Measurements from ENCODE around the gene C20orf173. TPM values are rescaled to one million over a fixed set of nuclear protein-coding genes. Genes with fewer than 3 reads are reported as not detected.

C20orf173 gene
- total RNA-seq, 1 donor = not detected

DNA sequence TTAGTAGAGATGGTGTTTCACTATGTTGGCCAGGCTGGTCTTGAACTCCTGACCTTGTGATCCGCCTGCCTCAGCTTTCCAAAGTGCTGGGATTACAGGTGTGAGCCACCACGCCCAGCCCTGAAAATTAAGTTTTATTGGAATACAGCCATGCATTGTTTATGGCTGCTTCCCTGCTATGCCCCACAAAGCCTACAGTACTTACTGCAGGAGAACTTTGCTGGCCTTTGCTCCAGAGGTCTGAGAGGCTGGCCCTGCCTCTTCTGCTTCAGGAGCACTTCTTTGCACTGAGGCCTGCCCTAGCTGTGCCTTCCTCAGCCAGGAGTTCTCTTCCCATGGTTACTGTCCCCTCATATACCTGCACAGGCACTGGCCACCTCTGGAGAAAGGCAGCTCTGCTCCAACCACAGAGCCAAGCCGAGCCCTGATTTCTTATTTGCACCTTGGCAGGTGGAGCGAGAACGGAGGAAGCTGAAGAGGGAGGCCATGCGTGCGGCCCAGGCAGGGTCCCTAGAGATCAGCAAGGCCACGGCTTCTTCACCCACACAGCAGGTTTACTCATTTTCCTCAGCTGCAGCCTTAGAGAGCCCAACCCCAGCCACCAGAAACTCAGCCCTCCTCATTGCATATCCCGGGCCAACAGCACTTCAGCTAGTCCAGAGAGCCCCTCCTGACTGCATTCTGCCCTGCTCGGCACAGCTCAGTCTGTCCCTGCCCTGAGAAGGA is 20.8 kb downstream of the C20orf173 start:
- no peak for DNase-seq (ENCODE audit: low read depth in 2 of 3, low spot score in 2 of 3)

DNA sequence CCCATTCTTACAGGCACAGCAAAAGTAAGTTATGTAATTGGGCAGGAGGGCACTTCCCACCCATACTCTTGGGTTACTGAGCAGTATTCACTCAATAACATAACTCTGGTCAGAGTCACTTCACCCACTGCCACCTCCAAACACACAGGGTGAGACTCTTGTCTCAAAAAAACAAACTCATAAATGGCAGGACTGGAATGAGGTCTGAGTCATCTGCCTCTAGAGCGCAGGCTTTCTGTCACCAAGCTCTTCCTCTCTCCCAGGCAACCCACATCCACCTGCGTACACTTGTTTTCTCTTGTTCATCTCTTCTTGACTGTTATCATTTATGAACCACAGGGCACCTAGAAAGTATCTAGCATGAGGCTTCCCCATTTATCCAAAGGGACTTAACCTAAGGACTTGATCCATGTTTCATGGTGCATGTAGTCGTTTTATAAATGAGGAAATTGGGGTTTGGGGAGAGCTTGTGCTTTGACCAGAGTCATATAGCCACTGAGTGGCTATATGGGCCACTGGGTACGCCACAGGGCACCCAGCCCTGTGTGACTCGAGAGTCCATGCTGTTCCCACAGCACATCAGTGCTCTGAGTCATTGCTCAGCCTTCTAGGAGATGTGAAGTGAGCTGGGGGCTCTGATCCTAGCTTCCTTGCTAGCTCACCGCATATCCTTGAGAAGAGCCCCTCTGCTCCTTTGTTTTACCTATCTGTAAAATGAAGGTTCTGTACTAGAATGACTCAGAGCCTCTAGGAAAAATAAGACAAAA is 22.4 kb downstream of the C20orf173 start:
- no peak for DNase-seq (ENCODE audit: low read depth in 2 of 3, low spot score in 2 of 3)

DNA sequence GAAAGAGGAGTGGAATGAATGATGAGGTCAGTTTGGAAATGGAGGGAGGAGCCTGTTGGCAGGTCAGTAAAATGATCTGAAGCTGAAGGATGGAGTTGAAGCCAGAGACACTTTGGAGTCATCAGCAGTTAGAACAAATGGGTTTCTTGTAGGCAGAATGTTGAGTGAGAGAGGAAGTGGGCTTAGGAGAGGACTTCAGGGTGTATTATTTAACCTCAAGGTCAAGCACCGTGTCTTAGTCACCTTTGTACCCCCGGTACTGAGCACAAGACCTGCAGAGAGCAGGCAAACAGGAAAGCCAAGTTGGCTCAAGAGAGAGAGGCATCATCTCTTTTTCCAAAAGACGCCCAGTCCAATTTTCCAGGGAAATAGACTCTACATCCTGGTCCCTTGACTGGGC is 23.3 kb downstream of the C20orf173 start:
- DNase-seq (ENCODE audit: low read depth in 2 of 3, low spot score in 2 of 3) = no peak

DNA sequence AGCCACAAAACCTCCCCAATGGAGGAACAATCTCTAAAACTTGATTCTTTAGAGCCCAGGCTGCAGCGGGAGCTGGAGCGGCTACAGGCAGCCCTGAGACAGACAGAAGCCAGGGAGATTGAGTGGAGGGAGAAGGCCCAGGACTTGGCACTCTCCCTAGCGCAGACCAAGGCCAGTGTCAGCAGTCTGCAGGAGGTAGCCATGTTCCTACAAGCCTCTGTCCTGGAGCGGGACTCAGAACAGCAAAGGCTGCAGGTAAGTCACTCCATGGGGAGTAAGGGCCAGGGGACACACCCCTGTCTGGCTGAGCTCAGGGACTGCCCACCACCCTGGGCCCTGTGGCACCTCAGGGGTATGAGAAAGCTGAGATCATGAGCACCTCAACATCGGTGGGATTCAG is 24.7 kb downstream of the C20orf173 start:
- no peak for DNase-seq (ENCODE audit: low read depth in 2 of 3, low spot score in 2 of 3)

DNA sequence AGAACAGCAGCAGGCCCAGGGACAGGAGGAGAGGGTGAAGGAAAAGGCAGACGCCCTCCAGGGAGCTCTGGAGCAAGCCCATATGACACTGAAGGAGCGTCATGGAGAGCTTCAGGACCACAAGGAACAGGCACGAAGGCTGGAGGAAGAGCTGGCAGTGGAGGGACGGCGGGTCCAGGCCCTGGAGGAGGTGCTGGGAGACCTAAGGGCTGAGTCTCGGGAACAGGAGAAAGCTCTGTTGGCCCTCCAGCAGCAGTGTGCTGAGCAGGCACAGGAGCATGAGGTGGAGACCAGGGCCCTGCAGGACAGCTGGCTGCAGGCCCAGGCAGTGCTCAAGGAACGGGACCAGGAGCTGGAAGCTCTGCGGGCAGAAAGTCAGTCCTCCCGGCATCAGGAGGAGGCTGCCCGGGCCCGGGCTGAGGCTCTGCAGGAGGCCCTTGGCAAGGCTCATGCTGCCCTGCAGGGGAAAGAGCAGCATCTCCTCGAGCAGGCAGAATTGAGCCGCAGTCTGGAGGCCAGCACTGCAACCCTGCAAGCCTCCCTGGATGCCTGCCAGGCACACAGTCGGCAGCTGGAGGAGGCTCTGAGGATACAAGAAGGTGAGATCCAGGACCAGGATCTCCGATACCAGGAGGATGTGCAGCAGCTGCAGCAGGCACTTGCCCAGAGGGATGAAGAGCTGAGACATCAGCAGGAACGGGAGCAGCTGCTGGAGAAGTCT is 25.5 kb downstream of the C20orf173 start:
- no peak for DNase-seq (ENCODE audit: low read depth in 2 of 3, low spot score in 2 of 3)

DNA sequence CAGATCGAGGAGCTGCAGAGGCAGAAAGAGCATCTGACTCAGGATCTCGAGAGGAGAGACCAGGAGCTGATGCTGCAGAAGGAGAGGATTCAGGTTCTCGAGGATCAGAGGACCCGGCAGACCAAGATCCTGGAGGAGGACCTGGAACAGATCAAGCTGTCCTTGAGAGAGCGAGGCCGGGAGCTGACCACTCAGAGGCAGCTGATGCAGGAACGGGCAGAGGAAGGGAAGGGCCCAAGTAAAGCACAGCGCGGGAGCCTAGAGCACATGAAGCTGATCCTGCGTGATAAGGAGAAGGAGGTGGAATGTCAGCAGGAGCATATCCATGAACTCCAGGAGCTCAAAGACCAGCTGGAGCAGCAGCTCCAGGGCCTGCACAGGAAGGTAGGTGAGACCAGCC is 26.2 kb downstream of the C20orf173 start:
- no peak for DNase-seq (ENCODE audit: low read depth in 2 of 3, low spot score in 2 of 3)

DNA sequence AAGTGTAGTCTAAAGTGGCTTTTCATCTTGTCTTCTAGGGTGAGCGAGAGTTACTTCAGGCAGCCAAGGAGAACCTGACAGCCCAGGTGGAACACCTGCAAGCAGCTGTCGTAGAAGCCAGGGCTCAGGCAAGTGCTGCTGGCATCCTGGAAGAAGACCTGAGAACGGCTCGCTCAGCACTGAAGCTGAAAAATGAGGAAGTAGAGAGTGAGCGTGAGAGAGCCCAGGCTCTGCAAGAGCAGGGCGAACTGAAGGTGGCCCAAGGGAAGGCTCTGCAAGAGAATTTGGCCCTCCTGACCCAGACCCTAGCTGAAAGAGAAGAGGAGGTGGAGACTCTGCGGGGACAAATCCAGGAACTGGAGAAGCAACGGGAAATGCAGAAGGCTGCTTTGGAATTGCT is 27.1 kb downstream of the C20orf173 start:
- DNase-seq (ENCODE audit: low read depth in 2 of 3, low spot score in 2 of 3) = peak in 2 of 3 donors; percentile 33 to 49

DNA sequence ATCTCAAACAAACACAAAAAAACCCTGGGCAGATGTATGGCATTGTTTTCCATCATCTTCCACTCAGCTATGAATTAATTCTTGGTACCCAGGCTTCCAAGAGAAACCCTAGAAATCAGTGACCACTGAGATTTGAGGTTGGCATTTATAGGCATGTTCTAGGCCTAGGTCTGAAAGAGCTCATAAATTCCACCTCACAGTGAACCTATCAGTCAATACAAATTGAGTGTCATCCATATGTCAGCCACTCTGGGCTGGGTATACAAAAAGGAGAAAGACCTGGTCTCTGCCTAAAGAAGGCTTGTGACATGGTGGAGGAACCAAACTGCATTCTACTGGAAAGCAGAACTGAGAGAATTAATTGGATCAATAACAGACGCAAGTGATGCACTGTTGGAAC is 30.2 kb downstream of the C20orf173 start:
- no peak for DNase-seq (ENCODE audit: low read depth in 2 of 3, low spot score in 2 of 3)

DNA sequence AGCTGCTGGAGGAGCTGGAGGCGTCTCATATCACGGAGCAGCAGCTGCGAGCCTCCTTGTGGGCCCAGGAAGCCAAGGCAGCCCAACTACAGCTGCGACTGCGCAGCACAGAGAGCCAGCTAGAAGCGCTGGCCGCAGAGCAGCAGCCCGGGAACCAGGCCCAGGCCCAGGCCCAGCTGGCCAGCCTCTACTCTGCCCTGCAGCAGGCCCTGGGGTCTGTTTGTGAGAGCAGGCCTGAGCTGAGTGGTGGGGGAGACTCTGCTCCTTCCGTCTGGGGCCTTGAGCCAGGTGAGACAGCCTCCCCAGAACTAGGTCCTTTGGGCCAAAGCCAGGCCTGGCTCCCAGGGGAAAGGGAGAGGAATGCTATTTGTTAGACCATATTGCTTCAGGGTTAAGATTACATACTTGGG is 31.7 kb downstream of the C20orf173 start:
- no peak for DNase-seq (ENCODE audit: low read depth in 2 of 3, low spot score in 2 of 3)

DNA sequence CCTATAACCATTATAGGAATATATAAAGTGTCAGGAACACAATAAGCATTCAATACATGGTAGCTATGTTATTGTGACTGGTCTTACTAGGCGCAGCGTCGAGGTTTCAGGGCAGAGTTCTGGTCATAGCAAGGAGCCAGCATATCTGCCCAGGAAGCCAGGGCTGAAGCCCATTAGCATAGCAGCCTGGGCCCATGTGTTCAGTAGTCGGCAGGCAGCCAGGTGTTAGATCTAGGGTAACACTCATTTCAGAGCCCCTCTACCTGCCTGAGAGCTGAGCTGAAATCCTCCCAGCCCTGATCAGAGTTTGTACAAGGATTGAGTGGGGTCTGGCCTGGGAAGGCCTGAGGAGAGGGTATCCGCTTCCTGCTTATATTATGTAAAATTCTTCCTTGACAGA is 32.1 kb downstream of the C20orf173 start:
- no peak for DNase-seq (ENCODE audit: low read depth in 2 of 3, low spot score in 2 of 3)

DNA sequence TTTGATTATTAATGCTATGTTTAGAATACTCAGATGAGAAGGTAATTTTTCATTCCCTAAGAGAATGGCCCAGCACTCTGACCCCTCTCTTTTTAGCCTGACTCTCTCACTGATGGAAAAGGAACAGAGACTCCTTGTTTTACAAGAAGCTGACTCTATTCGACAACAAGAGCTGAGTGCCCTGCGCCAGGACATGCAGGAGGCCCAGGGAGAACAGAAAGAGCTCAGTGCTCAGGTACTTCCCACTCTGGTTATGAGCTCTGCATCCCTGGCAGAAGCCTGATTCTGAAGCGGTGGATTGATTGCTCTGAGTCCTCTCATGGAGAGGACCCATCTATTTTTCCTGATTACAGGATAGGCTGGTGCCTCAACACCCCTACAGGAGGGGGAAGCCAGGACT is 33.0 kb downstream of the C20orf173 start:
- DNase-seq (ENCODE audit: low read depth in 2 of 3, low spot score in 2 of 3) = no peak

DNA sequence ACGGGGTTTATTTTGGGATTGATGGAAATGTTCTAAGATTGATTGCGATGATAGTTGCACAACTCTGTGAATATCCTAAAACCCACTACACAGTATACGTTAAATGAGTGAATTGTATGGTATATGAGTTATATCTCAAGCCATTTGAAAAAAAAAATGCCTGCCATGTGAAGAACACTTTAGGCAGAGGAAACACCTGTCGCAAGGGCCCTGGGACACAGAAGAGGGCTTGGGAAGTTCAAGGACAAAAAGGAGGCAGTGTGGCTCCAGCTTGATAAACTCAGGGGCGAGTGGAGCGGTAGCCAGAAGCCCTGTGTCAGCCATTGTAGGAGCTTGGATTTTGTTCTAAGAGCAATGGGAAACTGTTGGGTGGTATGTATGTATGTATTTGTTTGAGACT is 37.1 kb downstream of the C20orf173 start:
- DNase-seq (ENCODE audit: low read depth in 2 of 3, low spot score in 2 of 3) = no peak

DNA sequence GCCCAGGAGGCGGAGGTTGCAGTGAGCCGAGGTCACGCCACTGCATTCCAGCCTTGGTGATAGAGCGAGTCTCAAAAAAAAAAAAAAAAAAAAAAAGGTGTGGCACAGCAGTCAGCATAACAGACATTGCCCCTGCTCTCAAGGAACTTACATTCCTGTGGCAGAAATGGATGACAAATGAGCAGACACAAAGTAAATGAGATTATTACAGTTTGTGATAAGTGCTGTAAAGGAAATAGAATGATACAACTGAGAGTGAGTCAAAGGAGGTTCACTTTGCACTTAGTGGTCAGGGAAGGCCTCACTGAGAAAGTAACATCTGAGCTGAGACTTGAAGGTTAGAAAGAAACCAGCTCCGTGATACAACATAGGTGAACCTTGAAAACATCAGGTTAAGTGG is 37.6 kb downstream of the C20orf173 start:
- DNase-seq (ENCODE audit: low read depth in 2 of 3, low spot score in 2 of 3) = no peak

DNA sequence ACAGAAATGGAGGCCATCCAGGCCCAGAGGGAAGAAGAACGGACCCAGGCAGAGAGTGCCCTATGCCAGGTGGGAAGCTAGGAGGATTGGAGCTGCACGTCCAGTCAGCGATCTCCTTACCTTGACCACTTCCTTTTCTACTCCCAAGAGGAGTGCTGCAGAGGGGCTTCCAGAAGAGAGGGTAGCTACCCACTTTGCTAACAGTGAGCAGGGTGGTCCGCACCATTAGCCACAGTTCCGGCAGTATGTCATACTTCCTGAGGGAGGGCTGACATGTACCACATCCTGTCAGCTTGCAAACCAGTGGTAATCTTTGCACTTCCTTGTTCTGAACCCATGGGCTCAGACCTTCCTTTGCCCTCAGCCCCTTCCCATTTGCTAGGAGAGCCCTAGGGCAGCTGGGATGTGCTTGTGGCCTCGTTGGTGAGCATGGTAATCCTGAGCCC is 38.7 kb downstream of the C20orf173 start:
- DNase-seq (ENCODE audit: low read depth in 2 of 3, low spot score in 2 of 3) = peak; percentile 41 to 87 (median 77)

DNA sequence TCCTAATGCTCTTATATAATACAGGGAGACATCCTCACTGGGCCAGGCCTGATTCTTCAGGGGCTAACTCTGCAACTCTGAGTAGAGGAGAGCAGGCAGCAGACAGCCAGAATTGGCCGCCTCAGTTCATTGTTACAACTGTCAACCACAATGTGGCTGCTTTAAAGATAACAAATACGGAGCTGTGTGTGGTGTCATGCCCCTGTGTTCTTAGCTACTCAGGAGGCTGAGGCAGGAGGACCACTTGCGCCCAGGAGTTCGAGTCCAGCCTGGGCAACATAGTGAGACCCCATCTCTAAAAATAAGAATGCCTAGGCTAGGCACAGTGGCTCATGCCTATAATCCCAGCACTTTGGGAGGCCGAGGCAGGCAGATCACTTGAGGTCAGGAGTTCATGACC is 39.7 kb downstream of the C20orf173 start:
- DNase-seq (ENCODE audit: low read depth in 2 of 3, low spot score in 2 of 3) = peak in 1 of 3 donors; percentile 10

DNA sequence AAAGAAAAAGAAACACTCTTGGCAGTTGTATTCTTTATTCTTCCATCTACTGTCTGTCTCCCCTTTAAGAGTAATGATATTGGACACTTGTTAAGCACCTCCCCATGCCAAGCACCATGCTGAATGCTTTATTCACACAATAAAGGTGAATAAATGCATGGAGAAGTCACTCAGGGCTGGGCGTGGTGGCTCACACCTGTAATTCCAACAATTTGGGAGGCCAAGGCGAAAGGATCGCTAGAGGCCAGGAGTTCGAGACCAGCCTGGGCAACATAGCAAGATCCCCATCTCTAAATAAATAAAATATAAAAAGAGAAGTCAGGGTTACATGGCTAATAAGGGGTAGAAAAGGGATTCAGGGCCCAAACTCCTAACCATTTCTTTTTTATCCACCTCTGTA is 42.0 kb downstream of the C20orf173 start:
- DNase-seq (ENCODE audit: low read depth in 2 of 3, low spot score in 2 of 3) = no peak

DNA sequence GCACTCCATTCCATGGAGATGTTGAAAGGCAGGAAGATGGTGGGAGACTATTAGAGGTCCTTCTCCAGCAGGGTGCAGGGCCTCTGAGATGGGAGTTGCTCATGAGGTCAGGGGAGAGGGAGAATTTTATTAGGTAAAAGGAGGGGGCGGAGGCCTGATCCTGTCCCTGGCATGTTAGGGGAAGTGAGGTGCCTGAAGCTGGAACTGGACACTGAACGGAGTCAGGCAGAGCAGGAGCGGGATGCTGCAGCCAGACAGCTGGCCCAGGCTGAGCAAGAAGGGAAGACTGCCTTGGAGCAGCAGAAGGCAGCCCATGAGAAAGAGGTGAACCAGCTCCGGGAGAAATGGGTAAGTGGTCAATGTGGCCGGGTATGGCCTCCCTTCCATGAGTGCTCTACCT is 49.7 kb downstream of the C20orf173 start:
- no peak for DNase-seq (ENCODE audit: low read depth in 2 of 3, low spot score in 2 of 3)

DNA sequence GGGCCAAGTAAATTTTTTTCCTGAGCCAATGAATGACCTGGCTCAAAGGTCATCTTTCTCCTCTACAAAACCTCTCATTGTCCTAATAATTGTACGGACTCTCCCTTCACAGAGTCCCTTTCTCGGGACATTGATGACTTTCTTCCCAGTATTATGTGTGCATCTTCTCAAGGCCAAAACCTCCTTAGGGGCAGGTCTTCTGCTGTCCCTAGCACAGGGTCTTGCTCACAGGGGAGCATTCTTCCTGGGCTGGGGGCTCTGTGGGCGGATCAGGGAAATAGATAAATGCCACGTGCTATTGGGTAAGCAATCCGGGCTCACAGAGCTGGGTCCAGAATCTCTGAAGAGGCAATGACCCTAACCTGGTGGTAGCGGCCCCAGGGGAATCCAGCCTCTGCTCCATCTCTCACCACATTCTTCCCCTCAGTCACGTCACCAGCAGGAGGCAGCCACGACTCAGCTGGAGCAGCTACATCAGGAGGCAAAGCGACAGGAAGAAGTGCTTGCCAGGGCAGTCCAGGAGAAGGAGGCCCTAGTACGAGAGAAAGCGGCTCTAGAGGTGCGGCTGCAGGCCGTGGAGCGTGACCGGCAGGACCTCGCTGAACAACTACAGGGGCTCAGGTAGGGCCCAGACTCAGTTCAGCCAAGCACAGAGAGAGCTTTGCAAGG is 50.5 kb downstream of the C20orf173 start:
- no peak for DNase-seq (ENCODE audit: low read depth in 2 of 3, low spot score in 2 of 3)
